ENCODE data around the gene PTPRE.
A peak's percentile ranks its signal among the peaks of the same experiment; 100 is the strongest.

PTPRE gene

GRCh38 chr10:128050936-128051335, 144.0 kb downstream of the PTPRE start:
- TF ChIP-seq GABPA (IDR thresholded peaks at IDR 0.05; ENCODE audit: low read depth) (no peak), SPI1 (IDR thresholded peaks at IDR 0.05; ENCODE audit: borderline replicate concordance, low read depth) (no peak), REST (IDR thresholded peaks at IDR 0.05; ENCODE audit: insufficient replicate concordance, low read depth) (no peak), POLR2AphosphoS5 (IDR thresholded peaks at IDR 0.05; ENCODE audit: low read depth) (peak; percentile 30; the same call in 1 of the 2 replicates), CTCF (IDR thresholded peaks at IDR 0.05; ENCODE audit: insufficient read depth, low read length) (no peak)
- DNase-seq (ENCODE audit: low read depth in 1 of 2, low spot score in 1 of 2), result peak in 1 of 2 experiments; percentile 64
- Histone ChIP-seq H3K4me3 (replicated peaks; ENCODE audit: insufficient read depth, low read length) (peak overlapping the region; percentile 10), H3K27ac (replicated peaks) (peak overlapping the region; percentile 82), H3K27me3 (ENCODE audit: insufficient read depth, poor library complexity, severe bottlenecking) (no peaks in the 10 kb centered on the region)

- Histone ChIP-seq H3K27me3 (ENCODE audit: insufficient read depth, poor library complexity, severe bottlenecking) (no peaks in the 10 kb centered on the region), H3K4me3 (replicated peaks; ENCODE audit: insufficient read depth, low read length) (no peak overlapping the region), H3K27ac (replicated peaks) (peak overlapping the region; percentile 82)
- TF ChIP-seq REST (IDR thresholded peaks at IDR 0.05; ENCODE audit: insufficient replicate concordance, low read depth) (no peak), GABPA (IDR thresholded peaks at IDR 0.05; ENCODE audit: low read depth) (no peak), CTCF (IDR thresholded peaks at IDR 0.05; ENCODE audit: insufficient read depth, low read length) (no peak), SPI1 (IDR thresholded peaks at IDR 0.05; ENCODE audit: borderline replicate concordance, low read depth) (peak; percentile 17; the same call in 1 of the 2 replicates)
- no peak for DNase-seq (ENCODE audit: low read depth in 1 of 2, low spot score in 1 of 2)
Observed at GRCh38 chr10:128051548-128051947, 144.6 kb downstream of the PTPRE start.

- TF ChIP-seq REST (IDR thresholded peaks at IDR 0.05; ENCODE audit: insufficient replicate concordance, low read depth), result no peak
- TF ChIP-seq SPI1 (IDR thresholded peaks at IDR 0.05; ENCODE audit: borderline replicate concordance, low read depth), result no peak
- TF ChIP-seq CTCF (IDR thresholded peaks at IDR 0.05; ENCODE audit: insufficient read depth, low read length), result no peak
- no peak for TF ChIP-seq GABPA (IDR thresholded peaks at IDR 0.05; ENCODE audit: low read depth)
- no peak for TF ChIP-seq POLR2AphosphoS5 (IDR thresholded peaks at IDR 0.05; ENCODE audit: low read depth)
- no peak overlapping the region for H3K4me3 ChIP-seq (replicated peaks; ENCODE audit: insufficient read depth, low read length)
- peak overlapping the region; percentile 82 for H3K27ac ChIP-seq (replicated peaks)
- H3K27me3 ChIP-seq (ENCODE audit: insufficient read depth, poor library complexity, severe bottlenecking), result no peaks in the 10 kb centered on the region
- no peak for DNase-seq (ENCODE audit: low read depth in 1 of 2, low spot score in 1 of 2)
Observed at GRCh38 chr10:128052696-128053095, 145.8 kb downstream of the PTPRE start.

Measured in HL-60 (cell line).